Prostate gland (tissue), 2 donors: ENCODE measurements around the gene HDAC4. TPM values are rescaled to one million over a fixed set of nuclear protein-coding genes. Genes with fewer than 3 reads are reported as not detected.

Source experiments
- DNase-seq: peaks from one replicate; pipeline ENCODE4 v3.0.0-alpha.2; 2019; ENCODE audit warnings: low spot score
- H3K27ac ChIP-seq, 2 donors: fragments of 200-600 bp; sonication (generic); 2 replicates each; pipeline ENCODE4 v1.5.1; 2017 to 2019
- H3K27me3 ChIP-seq: fragments of 200-600 bp; sonication (generic); replicated peaks from 2 replicates; pipeline ENCODE4 v1.5.1; 2019; ENCODE audit not compliant: insufficient read depth
- H3K36me3 ChIP-seq, 2 donors: fragments of 200-600 bp; sonication (generic); 1 replicate in 1 of 2; 2 replicates in 1 of 2; pipeline versions ENCODE4 v1.5.1 to v1.8.1; 2017 to 2019
- H3K4me1 ChIP-seq: fragments of 200-600 bp; sonication (generic); replicated peaks from 2 replicates; pipeline ENCODE4 v1.5.1; 2019
- H3K4me3 ChIP-seq, 2 donors: fragments of 200-600 bp; sonication (generic); 2 replicates each; pipeline ENCODE4 v1.5.1; 2017 to 2019
- H3K9me3 ChIP-seq: fragments of 200-600 bp; sonication (generic); 2 replicates; pipeline ENCODE4 v1.5.1; 2017
- POLR2A ChIP-seq: fragments of 450-650 bp; IDR thresholded peaks from one replicate; pipeline ENCODE4 v1.6.1; 2016; ENCODE audit warnings: antibody characterized with exemption, mild to moderate bottlenecking
- POLR2AphosphoS5 ChIP-seq: sonication (generic); formaldehyde crosslinking; IDR thresholded peaks from one replicate; pipeline ENCODE4 v1.6.1; 2017; ENCODE audit warnings: antibody characterized with exemption
- WGBS: methylation state at CpG from one replicate; pipeline ENCODE4 v1.1.5; 2018; 5-methylcytosine and 5-hydroxymethylcytosine counted together
- intact Hi-C: fragments of 100-400 bp; cut with DNase I; formaldehyde crosslinking; loops from one replicate; pipeline ENCODE4 v1.14.2; 2022
- total RNA-seq, 2 donors: library from RNA; depleted of rRNA; stranded (reverse); fragments of >200 nt; gene quantifications; one replicate each; pipeline ENCODE4 v1.1.0, GENCODE V29; 2016
- TF ChIP-seq, protein P1 (sequence below), 4 experiments: fragments of 200-600 bp in 2 of 4; fragments of 450-650 bp in 2 of 4; sonication (generic) in 2 of 4; IDR thresholded peaks; 1 replicate in 3 of 4; 2 replicates in 1 of 4; pipeline ENCODE4 v1.5.1; 2016 to 2019; ENCODE audit warnings: antibody characterized with exemption in 4 of 4, mild to moderate bottlenecking in 2 of 4, moderate library complexity in 2 of 4

HDAC4 gene
- total RNA-seq, 2 donors from 2014 or later, result 41.8 to 44.2 TPM

- Histone ChIP-seq H3K27ac (no peak overlapping the region), H3K27me3 (no peaks in the 10 kb centered on the region), H3K9me3 (no peaks in the 10 kb centered on the region), H3K4me1 (no peaks in the 10 kb centered on the region), H3K36me3 (no peaks in the 10 kb centered on the region), H3K4me3 (no peak overlapping the region)
- 94% methylated on average over 11 of the region's 11 CpGs for WGBS
- TF ChIP-seq POLR2AphosphoS5, result no peak
- intact Hi-C loops, result loop anchor here (5.0 to 10.0 kb wide), 3 partner anchors 205 to 592 kb away; no protein-coding TSS in a partner anchor
- DNase-seq, result no peak
Observed at GRCh38 chr2:239402666-239403065, 1.8 kb upstream of the HDAC4 start.

- peak overlapping the region; percentile 100 for H3K27ac ChIP-seq
- under 1% methylated on average over 33 of the region's 33 CpGs for WGBS
- H3K4me3 ChIP-seq, result peak overlapping the region; percentile 77 to 78
- no peaks in the 10 kb centered on the region for H3K27me3 ChIP-seq
- H3K9me3 ChIP-seq, result no peaks in the 10 kb centered on the region
- intact Hi-C loops, result loop anchor here (5.0 to 10.0 kb wide), 3 partner anchors 205 to 593 kb away; no protein-coding TSS in a partner anchor
- TF ChIP-seq, protein P1, sequence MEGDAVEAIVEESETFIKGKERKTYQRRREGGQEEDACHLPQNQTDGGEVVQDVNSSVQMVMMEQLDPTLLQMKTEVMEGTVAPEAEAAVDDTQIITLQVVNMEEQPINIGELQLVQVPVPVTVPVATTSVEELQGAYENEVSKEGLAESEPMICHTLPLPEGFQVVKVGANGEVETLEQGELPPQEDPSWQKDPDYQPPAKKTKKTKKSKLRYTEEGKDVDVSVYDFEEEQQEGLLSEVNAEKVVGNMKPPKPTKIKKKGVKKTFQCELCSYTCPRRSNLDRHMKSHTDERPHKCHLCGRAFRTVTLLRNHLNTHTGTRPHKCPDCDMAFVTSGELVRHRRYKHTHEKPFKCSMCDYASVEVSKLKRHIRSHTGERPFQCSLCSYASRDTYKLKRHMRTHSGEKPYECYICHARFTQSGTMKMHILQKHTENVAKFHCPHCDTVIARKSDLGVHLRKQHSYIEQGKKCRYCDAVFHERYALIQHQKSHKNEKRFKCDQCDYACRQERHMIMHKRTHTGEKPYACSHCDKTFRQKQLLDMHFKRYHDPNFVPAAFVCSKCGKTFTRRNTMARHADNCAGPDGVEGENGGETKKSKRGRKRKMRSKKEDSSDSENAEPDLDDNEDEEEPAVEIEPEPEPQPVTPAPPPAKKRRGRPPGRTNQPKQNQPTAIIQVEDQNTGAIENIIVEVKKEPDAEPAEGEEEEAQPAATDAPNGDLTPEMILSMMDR (IDR thresholded peaks at IDR 0.05), result peak in 1 of 4 experiments; percentile 30
- no peak for TF ChIP-seq POLR2A
- H3K4me1 ChIP-seq, result no peaks in the 10 kb centered on the region
- H3K36me3 ChIP-seq, result no peaks in the 10 kb centered on the region
- peak; percentile 45 for DNase-seq
Observed at GRCh38 chr2:239401881-239402233, 1.0 kb upstream of the HDAC4 start.

- WGBS, result 0% methylated on average over 37 of the region's 90 CpGs
- Histone ChIP-seq H3K36me3 (no peaks in the 10 kb centered on the region), H3K27ac (peak overlapping the region; percentile 100), H3K4me1 (no peaks in the 10 kb centered on the region), H3K9me3 (no peaks in the 10 kb centered on the region), H3K4me3 (peak overlapping the region; percentile 77 to 78), H3K27me3 (no peaks in the 10 kb centered on the region)
- DNase-seq, result peak; percentile 99
- intact Hi-C loops, result loop anchor here (5.0 to 10.0 kb wide), 3 partner anchors 204 to 594 kb away; no protein-coding TSS in a partner anchor
- TF ChIP-seq, protein P1 (IDR thresholded peaks at IDR 0.05), result peak in 2 of 4 experiments; percentile 18 to 30
- TF ChIP-seq POLR2AphosphoS5 (peak; percentile 94), POLR2A (no peak)
Observed at GRCh38 chr2:239401067-239401880, 454 bp upstream of the HDAC4 start.

GRCh38 chr2:239399921-239400595, 762 bp downstream of the HDAC4 start:
- H3K4me3 ChIP-seq, result peak overlapping the region; percentile 55 to 61
- no peaks in the 10 kb centered on the region for H3K4me1 ChIP-seq
- TF ChIP-seq, protein P1 (IDR thresholded peaks at IDR 0.05), result no peak
- TF ChIP-seq POLR2A (no peak), POLR2AphosphoS5 (peak; percentile 26)
- H3K36me3 ChIP-seq, result no peaks in the 10 kb centered on the region
- H3K9me3 ChIP-seq, result no peaks in the 10 kb centered on the region
- peak overlapping the region; percentile 76 to 80 for H3K27ac ChIP-seq
- intact Hi-C loops, result loop anchor here (5.0 to 10.0 kb wide), 6 partner anchors 43 to 595 kb away; no protein-coding TSS in a partner anchor
- peak; percentile 27 for DNase-seq
- under 1% methylated on average over 37 of the region's 87 CpGs for WGBS
- no peaks in the 10 kb centered on the region for H3K27me3 ChIP-seq

GRCh38 chr2:239399433-239399920, 1.3 kb downstream of the HDAC4 start:
- no peaks in the 10 kb centered on the region for H3K27me3 ChIP-seq
- TF ChIP-seq, protein P1 (IDR thresholded peaks at IDR 0.05), result peak in 1 of 4 experiments; percentile 4
- no peak for TF ChIP-seq POLR2AphosphoS5
- no peaks in the 10 kb centered on the region for H3K36me3 ChIP-seq
- DNase-seq, result peak; percentile 28
- no peaks in the 10 kb centered on the region for H3K4me1 ChIP-seq
- 3% methylated on average over 8 of the region's 8 CpGs for WGBS
- peak overlapping the region; percentile 55 to 61 for H3K4me3 ChIP-seq
- H3K9me3 ChIP-seq, result no peaks in the 10 kb centered on the region
- H3K27ac ChIP-seq, result peak overlapping the region; percentile 76 to 80
- intact Hi-C loops, result loop anchor here (5.0 kb wide), 3 partner anchors 42 to 257 kb away; no protein-coding TSS in a partner anchor
